Endothelial cell of umbilical vein (primary cell): Measurements from ENCODE around the gene SIM1.

ENCODE experiments used
- EZH2 ChIP-seq: IDR thresholded peaks from 2 replicates; pipeline ENCODE4 v1.6.1; 2012; ENCODE audit warnings: borderline replicate concordance, low read depth, mild to moderate bottlenecking, moderate library complexity, low read length, inconsistent platforms; ENCODE audit not compliant: severe bottlenecking
- MYC ChIP-seq: IDR thresholded peaks from one replicate; pipeline ENCODE4 v1.6.1; 2011; ENCODE audit warnings: mild to moderate bottlenecking, low read depth, low read length
- POLR2A ChIP-seq: IDR thresholded peaks from 2 replicates; pipeline ENCODE4 v1.6.1; 2012; ENCODE audit warnings: low read depth, mild to moderate bottlenecking, control low read depth, low read length
- POLR2AphosphoS5 ChIP-seq: IDR thresholded peaks from 2 replicates; pipeline ENCODE4 v1.6.1; 2012; ENCODE audit warnings: low read depth, mild to moderate bottlenecking, control low read depth, low read length, moderate library complexity; ENCODE audit not compliant: insufficient read depth
- TF ChIP-seq, protein P1 (sequence below), 2 donors: IDR thresholded peaks; 1 replicate in 1 of 2; 2 replicates in 1 of 2; pipeline ENCODE4 v1.5.1; 2011; ENCODE audit warnings: low read length in 2 of 2, mild to moderate bottlenecking in 2 of 2, moderate library complexity in 2 of 2, control low read depth in 1 of 2, inconsistent platforms in 1 of 2, low read depth in 1 of 2; ENCODE audit not compliant: insufficient read depth in 1 of 2; ENCODE audit errors: extremely low read depth in 1 of 2

DNA sequence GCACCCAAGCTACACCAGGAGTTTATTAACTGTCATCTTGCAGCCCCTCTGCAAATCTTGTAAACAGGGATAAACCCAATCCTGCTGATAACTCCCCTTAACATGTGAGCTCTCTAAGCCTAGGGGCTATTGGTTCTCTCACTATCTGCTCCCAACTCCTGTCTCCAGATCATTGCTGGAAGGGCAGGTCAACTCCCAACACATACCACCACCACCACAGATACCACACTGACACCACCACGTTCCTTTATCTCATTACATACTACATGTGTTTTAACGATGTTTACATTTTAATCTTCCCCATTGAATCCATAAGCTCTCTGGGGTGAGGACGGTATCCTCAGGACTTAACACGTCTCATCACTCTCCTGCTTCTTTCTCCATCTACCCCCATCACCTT lies 51.8 kb downstream of the SIM1 start:
- TF ChIP-seq, protein P1, sequence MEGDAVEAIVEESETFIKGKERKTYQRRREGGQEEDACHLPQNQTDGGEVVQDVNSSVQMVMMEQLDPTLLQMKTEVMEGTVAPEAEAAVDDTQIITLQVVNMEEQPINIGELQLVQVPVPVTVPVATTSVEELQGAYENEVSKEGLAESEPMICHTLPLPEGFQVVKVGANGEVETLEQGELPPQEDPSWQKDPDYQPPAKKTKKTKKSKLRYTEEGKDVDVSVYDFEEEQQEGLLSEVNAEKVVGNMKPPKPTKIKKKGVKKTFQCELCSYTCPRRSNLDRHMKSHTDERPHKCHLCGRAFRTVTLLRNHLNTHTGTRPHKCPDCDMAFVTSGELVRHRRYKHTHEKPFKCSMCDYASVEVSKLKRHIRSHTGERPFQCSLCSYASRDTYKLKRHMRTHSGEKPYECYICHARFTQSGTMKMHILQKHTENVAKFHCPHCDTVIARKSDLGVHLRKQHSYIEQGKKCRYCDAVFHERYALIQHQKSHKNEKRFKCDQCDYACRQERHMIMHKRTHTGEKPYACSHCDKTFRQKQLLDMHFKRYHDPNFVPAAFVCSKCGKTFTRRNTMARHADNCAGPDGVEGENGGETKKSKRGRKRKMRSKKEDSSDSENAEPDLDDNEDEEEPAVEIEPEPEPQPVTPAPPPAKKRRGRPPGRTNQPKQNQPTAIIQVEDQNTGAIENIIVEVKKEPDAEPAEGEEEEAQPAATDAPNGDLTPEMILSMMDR (IDR thresholded peaks at IDR 0.05; ENCODE audit: extremely low read depth in 1 of 2, insufficient read depth in 1 of 2, low read depth in 1 of 2, low read length in 2 of 2), result no peak
- TF ChIP-seq POLR2AphosphoS5 (no peak), POLR2A (no peak), MYC (no peak), EZH2 (no peak)
